ENCODE results near the gene LHX3.

- no peak for TF ChIP-seq CTCF (IDR thresholded peaks at IDR 0.05)
- TF ChIP-seq POLR2A (IDR thresholded peaks at IDR 0.05) = no peak
Observed at GRCh38 chr9:136222166-136222905, 17.4 kb upstream of the LHX3 start.
